GM04504 (cell line): Measurements from ENCODE around the gene TTC39A.

ENCODE experiments used
- DNase-seq: peaks from one replicate; pipeline ENCODE4 v3.0.0-alpha.2; 2012; ENCODE audit warnings: low read depth

TTC39A gene

DNA sequence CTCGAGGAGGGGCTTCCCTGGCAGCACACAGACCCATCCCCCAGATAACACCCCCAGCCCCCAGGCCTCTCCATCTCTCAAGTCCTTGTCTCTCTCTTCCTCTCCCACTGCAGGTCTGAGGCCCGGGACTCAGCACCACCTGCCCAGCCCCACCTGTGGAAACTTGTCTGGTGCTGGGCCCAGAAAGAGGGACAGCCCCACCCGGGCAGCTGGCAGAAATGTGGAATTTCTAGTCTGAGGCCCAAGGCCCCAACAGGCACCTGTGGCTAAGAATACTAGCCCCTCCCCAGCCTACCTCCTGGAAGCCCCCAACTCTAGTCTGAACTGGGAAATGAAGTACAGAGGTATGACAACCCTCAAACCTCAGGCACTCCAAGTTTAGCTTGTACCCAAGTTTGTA, 15.4 kb downstream of the TTC39A start:
- no peak for DNase-seq

GRCh38 chr1:51313961-51314777, 16.2 kb downstream of the TTC39A start:
- peak; percentile 67 for DNase-seq

- DNase-seq, result no peak
Measured at GRCh38 chr1:51313268-51313852, 17.0 kb downstream of the TTC39A start.

GRCh38 chr1:51312718-51313117, 17.6 kb downstream of the TTC39A start:
- DNase-seq, result no peak

DNA sequence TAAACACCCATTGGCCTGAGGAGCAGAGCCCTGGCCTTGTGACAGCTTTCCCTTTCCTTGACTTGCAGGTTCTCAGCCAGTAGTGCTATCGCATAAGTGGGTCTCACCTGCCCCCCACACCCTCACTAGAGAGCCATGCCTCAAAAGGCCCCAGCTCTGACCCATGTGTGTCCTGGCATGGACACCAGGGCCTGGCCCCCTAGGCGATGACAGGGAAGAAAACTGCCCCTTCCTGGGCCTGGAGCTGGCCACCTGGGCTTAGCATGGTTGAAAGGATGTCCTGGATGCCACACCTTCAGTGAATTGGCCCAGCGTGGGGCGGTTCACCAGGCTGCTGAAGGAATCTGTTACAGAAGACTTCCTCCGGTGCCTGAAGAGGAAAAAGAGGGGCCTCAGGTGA, 18.5 kb downstream of the TTC39A start:
- no peak for DNase-seq

GRCh38 chr1:51310871-51311613, 19.3 kb downstream of the TTC39A start:
- no peak for DNase-seq

- DNase-seq, result no peak
Measured at GRCh38 chr1:51309291-51309690, 21.1 kb downstream of the TTC39A start.

DNA sequence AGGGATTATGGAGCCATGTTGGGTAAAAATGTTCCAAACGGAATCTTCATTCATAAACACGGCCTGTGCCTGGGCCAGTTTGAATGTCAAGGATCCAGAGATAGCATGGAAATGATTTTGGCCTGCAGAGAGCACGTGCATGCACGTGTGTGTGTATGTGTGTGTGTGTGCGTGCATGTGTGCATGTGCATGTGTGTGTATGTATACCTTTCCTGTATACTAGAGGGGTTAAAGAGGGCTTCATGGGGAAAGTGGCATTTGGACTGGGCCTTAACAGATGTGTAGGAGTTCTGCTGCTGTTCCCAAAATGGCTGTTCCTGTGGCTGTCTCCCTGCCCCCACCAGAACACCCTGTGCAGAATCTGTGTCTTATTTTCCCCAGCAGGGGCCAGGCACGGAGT, 21.7 kb downstream of the TTC39A start:
- DNase-seq, result no peak

DNA sequence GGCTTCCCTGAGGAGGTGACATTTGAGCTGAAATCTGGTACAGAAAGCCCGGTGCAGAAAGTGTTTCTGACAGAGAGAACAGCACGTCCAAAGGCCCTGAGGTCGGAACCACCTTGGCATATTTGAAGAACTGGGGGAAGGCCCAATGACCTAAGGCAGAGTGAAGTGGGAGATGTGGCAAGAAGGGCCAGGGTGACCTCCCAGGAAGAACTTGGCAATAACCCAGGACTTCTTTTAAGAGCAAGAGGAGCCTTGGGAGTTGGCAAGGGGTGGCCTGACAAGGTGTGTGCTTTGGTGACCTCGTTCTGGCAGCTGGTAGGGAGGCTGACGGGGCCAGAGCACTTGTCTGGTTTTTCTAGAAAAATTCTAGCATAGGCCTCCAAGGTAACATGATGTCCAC, 23.4 kb downstream of the TTC39A start:
- no peak for DNase-seq

DNA sequence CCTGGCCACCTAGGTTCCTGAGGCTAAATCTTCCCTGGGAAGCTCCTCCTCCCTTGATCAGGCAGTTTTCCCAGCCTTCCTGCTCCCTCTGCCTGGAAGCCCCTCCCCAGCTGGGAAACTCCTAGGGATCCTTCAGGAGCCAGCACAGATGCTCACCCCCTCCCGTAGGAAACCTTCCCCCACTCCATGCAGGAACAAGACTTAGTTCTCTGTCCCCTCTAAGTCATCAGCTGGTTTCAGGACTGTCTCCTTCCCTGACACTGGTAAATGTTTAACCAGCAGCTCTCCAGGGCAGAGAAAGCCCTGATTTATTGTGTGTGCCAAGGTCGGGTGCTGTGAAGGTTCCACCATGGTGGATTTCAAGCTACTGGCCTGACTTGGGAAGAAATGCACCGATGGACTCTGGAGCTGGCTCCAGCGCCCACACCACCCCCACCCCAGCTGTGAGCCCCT, 25.0 kb downstream of the TTC39A start:
- no peak for DNase-seq

DNA sequence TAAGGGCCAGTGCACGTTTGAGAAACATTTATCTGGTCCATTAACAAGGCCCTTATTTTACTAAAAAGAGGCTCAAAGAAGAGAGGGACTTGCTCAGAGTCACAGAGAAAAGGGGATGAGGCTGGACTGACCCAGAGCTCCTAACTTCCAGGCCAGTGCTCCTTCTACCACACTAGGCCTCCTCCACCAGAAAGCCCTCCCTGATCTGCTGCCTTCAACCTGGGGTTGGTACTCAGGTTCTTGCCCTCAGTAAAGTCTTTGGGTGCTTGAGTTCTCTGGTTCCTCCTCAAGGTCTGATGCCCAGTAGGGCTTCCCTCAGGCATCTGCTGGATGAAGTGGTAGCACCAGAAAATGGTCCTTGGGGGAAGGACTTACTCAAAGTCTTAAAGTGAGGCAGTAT, 26.0 kb downstream of the TTC39A start:
- DNase-seq, result no peak

GRCh38 chr1:51303751-51304251, 26.6 kb downstream of the TTC39A start:
- DNase-seq, result no peak

DNA sequence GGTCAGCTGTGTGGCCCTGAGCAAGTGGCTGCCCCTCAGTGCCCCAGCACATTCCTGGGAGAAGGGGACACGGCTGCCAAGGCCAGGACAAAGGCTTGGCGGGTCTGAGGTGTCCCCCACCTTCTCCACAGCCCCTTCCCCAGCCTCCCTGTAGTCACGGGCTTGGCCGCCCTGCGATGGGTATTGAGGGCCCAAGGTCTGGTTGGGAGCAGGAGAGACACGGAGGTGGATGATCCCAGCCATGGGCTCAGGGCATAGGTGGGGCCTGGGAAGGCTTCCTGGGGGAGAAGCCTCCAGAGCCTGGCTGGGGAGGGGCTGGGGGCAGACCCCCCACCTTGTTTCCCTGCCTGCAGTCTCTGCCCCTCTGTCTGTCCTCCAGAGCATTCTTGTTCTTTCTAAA, 27.0 kb downstream of the TTC39A start:
- no peak for DNase-seq

DNA sequence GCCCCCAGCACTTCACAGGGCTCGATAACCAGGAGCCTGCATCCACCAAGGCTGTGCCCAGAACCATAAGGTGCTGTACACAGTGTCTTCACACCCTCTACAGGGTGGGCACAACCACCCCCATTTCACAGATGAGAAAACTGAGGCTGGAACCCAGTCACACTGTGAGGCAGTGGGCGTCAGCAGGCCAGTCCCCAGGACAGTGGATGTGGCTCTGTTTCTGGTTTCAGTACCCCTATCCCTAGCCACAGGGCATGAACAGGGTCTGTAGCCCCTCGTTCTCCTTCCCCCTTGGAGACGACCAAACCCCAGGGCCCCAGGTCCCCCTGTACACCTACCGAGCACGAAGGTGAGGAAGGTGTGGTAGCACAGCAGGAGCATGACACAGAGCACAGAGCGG, 27.6 kb downstream of the TTC39A start:
- no peak for DNase-seq

GRCh38 chr1:51302270-51302669, 28.1 kb downstream of the TTC39A start:
- DNase-seq, result no peak

- DNase-seq, result no peak
Measured at GRCh38 chr1:51301844-51302162, 28.6 kb downstream of the TTC39A start.

- no peak for DNase-seq
Measured at GRCh38 chr1:51301152-51301843, 29.1 kb downstream of the TTC39A start.

- no peak for DNase-seq
Measured at GRCh38 chr1:51299981-51300670, 30.2 kb downstream of the TTC39A start.

- no peak for DNase-seq
Measured at GRCh38 chr1:51299185-51299885, 31.0 kb downstream of the TTC39A start.

DNA sequence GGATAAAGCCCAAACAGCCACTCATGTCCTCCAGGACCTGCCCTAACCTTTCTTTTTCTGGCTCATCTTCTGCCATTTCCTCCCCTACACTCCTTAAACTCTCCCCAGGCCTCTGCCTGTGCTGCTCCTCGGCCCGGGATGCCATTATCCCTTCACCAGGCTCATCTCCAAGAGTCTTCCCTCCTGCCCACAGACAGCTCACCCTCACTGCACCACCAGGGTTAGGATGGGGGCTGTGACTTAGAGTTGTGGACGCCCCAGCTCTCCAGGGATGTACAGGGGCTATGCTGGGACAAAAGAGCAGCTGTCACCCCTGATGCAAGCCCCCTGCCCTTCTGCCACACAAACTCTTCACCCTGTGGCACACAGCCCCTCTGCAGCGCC, 32.0 kb downstream of the TTC39A start:
- no peak for DNase-seq
